Transverse colon (tissue), 3 donors: Measurements from ENCODE around the gene SLIT3.

Source experiments
- EP300 ChIP-seq: sonication (generic); formaldehyde crosslinking; IDR thresholded peaks from one replicate; pipeline ENCODE4 v1.6.1; 2017; ENCODE audit warnings: antibody characterized with exemption, low read depth
- POLR2A ChIP-seq: fragments of 450-650 bp; IDR thresholded peaks from one replicate; pipeline ENCODE4 v1.6.1; 2016; ENCODE audit warnings: antibody characterized with exemption, mild to moderate bottlenecking, moderate library complexity
- TF ChIP-seq, protein P1 (sequence below), 5 experiments: fragments of 200-600 bp in 3 of 5; fragments of 450-650 bp in 2 of 5; sonication (generic) in 3 of 5; IDR thresholded peaks; 1 replicate in 2 of 5; 2 replicates in 3 of 5; pipeline ENCODE4 v1.5.1; 2016 to 2017; ENCODE audit warnings: antibody characterized with exemption in 5 of 5, inconsistent platforms in 3 of 5, mild to moderate bottlenecking in 2 of 5, moderate library complexity in 1 of 5

DNA sequence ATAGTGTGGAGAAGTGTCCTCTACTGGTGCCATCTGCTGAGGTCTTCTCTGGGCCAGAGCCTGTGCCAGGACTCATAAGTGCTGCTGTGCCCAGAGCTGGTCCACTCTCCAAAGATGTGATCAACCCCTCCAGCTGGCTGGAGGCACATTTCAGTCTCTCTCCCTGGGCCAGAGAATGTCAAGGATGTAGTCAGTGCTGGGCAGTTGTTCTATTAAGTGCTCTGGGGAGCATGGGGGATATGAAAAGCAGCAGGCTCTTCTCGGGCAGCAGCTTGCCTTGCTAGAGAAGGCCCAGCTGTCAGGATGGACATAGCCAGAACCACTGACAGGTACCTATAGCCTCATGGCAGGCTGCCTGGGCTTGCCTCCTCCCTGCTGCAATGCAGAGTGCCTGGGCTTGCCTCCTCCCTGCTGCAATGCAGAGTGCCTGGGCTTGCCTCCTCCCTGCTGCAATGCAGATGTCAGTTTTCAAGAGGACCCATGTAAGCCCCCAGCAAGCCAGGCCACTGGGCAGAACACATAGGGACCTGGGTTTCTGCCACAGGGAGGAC is 564.6 kb downstream of the SLIT3 start:
- TF ChIP-seq EP300: no peak
- TF ChIP-seq, protein P1, sequence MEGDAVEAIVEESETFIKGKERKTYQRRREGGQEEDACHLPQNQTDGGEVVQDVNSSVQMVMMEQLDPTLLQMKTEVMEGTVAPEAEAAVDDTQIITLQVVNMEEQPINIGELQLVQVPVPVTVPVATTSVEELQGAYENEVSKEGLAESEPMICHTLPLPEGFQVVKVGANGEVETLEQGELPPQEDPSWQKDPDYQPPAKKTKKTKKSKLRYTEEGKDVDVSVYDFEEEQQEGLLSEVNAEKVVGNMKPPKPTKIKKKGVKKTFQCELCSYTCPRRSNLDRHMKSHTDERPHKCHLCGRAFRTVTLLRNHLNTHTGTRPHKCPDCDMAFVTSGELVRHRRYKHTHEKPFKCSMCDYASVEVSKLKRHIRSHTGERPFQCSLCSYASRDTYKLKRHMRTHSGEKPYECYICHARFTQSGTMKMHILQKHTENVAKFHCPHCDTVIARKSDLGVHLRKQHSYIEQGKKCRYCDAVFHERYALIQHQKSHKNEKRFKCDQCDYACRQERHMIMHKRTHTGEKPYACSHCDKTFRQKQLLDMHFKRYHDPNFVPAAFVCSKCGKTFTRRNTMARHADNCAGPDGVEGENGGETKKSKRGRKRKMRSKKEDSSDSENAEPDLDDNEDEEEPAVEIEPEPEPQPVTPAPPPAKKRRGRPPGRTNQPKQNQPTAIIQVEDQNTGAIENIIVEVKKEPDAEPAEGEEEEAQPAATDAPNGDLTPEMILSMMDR (IDR thresholded peaks at IDR 0.05): no peak
- TF ChIP-seq POLR2A: no peak
